Upper lobe of right lung (tissue), 1 donor: ENCODE results near the gene TNS1. TPM values are rescaled to one million over a fixed set of nuclear protein-coding genes. Genes with fewer than 3 reads are reported as not detected.

ENCODE experiments used
- ATAC-seq: fragments of 200-7000 bp; cut with Tn5 transposase; one replicate; pipeline ENCODE4 v1.9.1; 2020; ENCODE audit warnings: mild to moderate bottlenecking, moderate library complexity
- DNase-seq: peaks from one replicate; pipeline ENCODE4 v3.0.0-alpha.2; 2020
- H3K27ac ChIP-seq: fragments of 200-600 bp; one replicate; pipeline ENCODE4 v1.8.0; 2022
- H3K27me3 ChIP-seq: fragments of 200-600 bp; one replicate; pipeline ENCODE4 v1.8.0; 2022; ENCODE audit warnings: mild to moderate bottlenecking
- H3K36me3 ChIP-seq: fragments of 200-600 bp; one replicate; pipeline ENCODE4 v1.8.0; 2022
- H3K4me1 ChIP-seq: fragments of 200-600 bp; one replicate; pipeline ENCODE4 v1.8.0; 2022
- H3K4me3 ChIP-seq: fragments of 200-600 bp; one replicate; pipeline ENCODE4 v1.8.0; 2022; ENCODE audit warnings: mild to moderate bottlenecking
- H3K9me3 ChIP-seq: fragments of 200-600 bp; one replicate; pipeline ENCODE4 v1.8.0; 2022
- CTCF ChIP-seq: fragments of 200-600 bp; IDR thresholded peaks from one replicate; pipeline ENCODE4 v1.8.0; 2022; ENCODE audit warnings: antibody characterized with exemption
- intact Hi-C: fragments of 100-400 bp; cut with DNase I; formaldehyde crosslinking; loops from one replicate; pipeline ENCODE4 v1.11.0; 2022
- total RNA-seq: library from RNA; stranded (reverse); fragmentation: NEBNext Ultra II Directional; extraction: Animal tissue kit (Norgen Biotek cat#: 25700); gene quantifications from one replicate; pipeline ENCODE4 v1.2.1, GENCODE V29; 2021
- donor health status: DM: no; HTN: yes; CAD: no; lungs with severe emphysema.

Gene TNS1
- total RNA-seq, 1 donor from 2014 or later = 669 TPM

DNA sequence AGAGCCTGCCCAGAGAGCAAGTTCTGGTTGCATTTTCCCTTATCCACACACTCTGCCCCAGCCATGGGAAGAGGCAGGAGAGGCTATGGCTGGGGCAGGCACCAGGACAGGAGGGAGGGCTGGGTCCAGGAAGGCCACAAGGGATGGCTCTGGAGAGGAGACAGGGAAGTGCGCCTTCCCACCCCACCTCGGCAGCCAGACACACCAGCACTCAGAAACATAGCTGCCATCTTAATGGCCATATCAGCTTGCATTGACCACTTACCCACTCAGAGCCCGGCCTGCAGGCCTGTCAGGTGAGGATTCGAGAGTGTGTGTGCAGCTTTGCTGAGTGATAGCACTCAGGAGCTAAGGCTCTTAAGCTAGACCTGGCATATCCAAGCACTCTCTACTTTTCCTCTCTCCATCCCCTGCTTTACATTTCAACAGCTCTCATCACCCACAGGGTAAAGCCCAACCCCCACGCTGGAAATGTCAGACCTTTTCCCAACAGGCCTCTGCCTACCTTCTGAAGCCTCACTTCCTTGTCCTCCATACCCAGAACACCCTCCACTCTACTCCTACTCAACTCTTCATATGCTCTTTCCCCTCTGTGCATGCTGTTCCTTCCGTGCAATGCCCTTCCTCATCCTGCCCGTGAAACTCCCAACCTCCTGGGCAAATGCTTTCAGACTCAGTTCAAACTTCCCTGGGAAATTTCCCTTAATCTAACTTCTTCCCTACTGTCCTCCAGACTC, 147.9 kb downstream of the TNS1 start:
- no peak for TF ChIP-seq CTCF
- H3K4me1 ChIP-seq = peaks cover 72% of the 10 kb centered on the region
- peak; percentile 51 for DNase-seq
- H3K4me3 ChIP-seq = no peak overlapping the region
- H3K27me3 ChIP-seq = no peaks in the 10 kb centered on the region
- no peak for ATAC-seq
- intact Hi-C loops = no loop called here
- H3K36me3 ChIP-seq = peaks cover 59% of the 10 kb centered on the region
- peak overlapping the region; percentile 11 for H3K27ac ChIP-seq
- no peaks in the 10 kb centered on the region for H3K9me3 ChIP-seq

- no peak overlapping the region for H3K4me3 ChIP-seq
- no peak for TF ChIP-seq CTCF
- H3K4me1 ChIP-seq = peaks cover 74% of the 10 kb centered on the region
- intact Hi-C loops = no loop called here
- no peak for ATAC-seq
- H3K9me3 ChIP-seq = no peaks in the 10 kb centered on the region
- no peak for DNase-seq
- peaks cover 53% of the 10 kb centered on the region for H3K36me3 ChIP-seq
- H3K27me3 ChIP-seq = no peaks in the 10 kb centered on the region
- H3K27ac ChIP-seq = peak overlapping the region; percentile 47
Measured at GRCh38 chr2:217853961-217854360, 148.8 kb downstream of the TNS1 start.

DNA sequence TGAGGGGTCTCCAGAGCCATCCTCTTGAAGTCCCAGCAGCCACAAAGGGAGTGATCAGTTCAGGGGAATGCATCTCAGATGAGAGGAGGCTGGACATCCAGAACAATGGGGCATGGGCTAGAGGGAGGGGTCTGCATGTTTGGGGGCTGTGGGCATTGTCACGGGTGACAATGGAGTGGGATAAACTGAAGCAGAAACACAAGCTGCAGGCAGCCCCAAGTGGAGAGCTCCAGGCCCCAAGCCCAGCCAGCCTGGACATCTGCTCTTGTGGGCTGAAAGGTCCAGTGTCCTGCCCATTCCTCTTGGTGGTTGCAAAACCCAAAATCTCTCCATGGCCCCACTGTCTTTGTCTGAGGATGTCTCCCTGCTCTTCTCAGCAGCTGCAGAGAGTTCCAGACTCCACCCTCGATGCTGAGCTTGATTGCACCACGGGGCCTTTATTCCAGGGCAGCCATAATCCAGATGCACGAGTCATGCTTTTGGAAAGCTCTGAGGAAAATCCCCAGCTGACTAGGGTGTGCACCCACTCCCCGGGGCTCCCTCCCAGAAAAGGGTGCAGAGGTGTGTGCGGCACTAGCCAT, 149.4 kb downstream of the TNS1 start:
- no peak overlapping the region for H3K4me3 ChIP-seq
- peaks cover 80% of the 10 kb centered on the region for H3K4me1 ChIP-seq
- no peak for ATAC-seq
- H3K27ac ChIP-seq = peak overlapping the region; percentile 47
- no peaks in the 10 kb centered on the region for H3K9me3 ChIP-seq
- TF ChIP-seq CTCF = no peak
- peaks cover 58% of the 10 kb centered on the region for H3K36me3 ChIP-seq
- no peak for DNase-seq
- no peaks in the 10 kb centered on the region for H3K27me3 ChIP-seq
- intact Hi-C loops = no loop called here

- Histone ChIP-seq H3K36me3 (peaks cover 62% of the 10 kb centered on the region), H3K9me3 (no peaks in the 10 kb centered on the region), H3K27ac (peak overlapping the region; percentile 47), H3K27me3 (no peaks in the 10 kb centered on the region), H3K4me3 (no peak overlapping the region), H3K4me1 (peaks cover 84% of the 10 kb centered on the region)
- intact Hi-C loops = no loop called here
- ATAC-seq = no peak
- no peak for DNase-seq
- TF ChIP-seq CTCF = no peak
Measured at GRCh38 chr2:217852555-217853211, 150.1 kb downstream of the TNS1 start.

GRCh38 chr2:217851191-217852020, 151.4 kb downstream of the TNS1 start:
- Histone ChIP-seq H3K36me3 (peaks cover 63% of the 10 kb centered on the region), H3K4me1 (peaks cover 86% of the 10 kb centered on the region), H3K27ac (peak overlapping the region; percentile 65), H3K27me3 (no peaks in the 10 kb centered on the region), H3K9me3 (no peaks in the 10 kb centered on the region), H3K4me3 (no peak overlapping the region)
- ATAC-seq (peak; percentile 53), DNase-seq (no peak)
- no peak for TF ChIP-seq CTCF
- intact Hi-C loops = no loop called here
